NCI-H2029 (cell line): ENCODE data around the gene EYS.
"Not testable (repeated sequence)": the region's sequence is repeated elsewhere in the genome, so short reads cannot be mapped to it uniquely, and the experiment has no call there.

Experiments
- DNase-seq: peaks from one replicate; lab custom pipeline; 2025; lab: John Stamatoyannopoulos, UW

The EYS gene

GRCh38 chr6:63792736-63793464, 1914.1 kb downstream of the EYS start:
- DNase-seq, result no peak

GRCh38 chr6:63790334-63790733, 1916.7 kb downstream of the EYS start:
- DNase-seq, result no peak

DNA sequence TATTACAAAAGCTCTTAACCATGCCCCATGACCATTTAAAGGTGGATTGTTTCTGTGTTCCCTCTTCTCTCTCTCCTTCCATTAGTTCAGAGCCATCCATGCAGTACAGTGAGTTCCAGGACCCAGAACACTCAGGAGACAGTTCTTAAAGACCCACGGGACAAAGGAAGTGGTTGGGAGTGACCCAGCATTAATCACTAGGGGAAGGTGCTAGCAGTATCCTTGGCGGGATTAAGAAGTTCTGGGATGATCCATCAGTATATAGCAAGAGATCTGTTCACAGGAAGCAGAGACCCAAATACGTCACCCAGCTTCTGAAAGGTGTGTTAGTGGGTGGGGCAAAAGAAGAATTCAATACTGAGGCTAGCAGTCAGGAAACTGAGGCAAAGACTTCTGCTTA, 1917.3 kb downstream of the EYS start:
- no peak for DNase-seq

DNA sequence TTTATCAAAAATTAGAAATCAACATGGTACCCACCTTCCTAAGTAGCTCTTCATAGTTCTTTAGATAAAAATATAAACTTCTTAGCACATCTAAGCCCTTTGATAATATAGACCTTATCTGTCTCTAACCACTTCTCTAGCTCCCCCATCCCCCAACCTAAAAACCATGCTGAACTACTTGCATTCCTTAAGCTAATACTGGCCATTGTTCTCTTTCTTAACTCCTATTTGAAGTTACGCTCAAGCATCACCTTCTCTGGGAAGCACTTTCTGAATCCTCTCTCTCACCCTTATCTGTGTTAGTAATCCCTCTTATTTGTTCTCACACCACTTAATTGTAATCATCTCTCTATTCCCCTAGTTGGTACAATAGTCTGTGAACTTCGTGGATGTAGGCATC, 1918.5 kb downstream of the EYS start:
- DNase-seq, result no peak

- no peak for DNase-seq
Measured at GRCh38 chr6:63787021-63787420, 1920.0 kb downstream of the EYS start.

- DNase-seq, result no peak
Measured at GRCh38 chr6:63785006-63785405, 1922.0 kb downstream of the EYS start.

DNA sequence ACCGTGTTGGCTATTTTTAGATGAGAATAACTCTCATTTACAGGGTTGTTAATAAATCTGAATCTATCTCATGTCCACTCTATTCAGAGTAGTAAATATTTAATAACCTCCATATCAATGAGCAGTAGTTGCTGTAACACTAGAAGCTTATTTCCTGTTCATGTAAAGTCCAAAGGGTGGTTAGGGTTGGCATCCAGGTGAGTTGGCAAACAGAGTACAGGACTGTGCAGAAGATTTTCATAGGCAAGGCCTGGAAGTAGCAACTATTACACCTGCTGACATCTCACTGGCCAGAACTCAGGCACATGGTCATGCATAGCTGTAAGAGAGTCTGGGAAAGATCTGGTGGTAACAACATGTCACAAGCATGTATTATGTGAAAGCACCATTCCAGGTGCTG, 1923.9 kb downstream of the EYS start:
- DNase-seq, result no peak

DNA sequence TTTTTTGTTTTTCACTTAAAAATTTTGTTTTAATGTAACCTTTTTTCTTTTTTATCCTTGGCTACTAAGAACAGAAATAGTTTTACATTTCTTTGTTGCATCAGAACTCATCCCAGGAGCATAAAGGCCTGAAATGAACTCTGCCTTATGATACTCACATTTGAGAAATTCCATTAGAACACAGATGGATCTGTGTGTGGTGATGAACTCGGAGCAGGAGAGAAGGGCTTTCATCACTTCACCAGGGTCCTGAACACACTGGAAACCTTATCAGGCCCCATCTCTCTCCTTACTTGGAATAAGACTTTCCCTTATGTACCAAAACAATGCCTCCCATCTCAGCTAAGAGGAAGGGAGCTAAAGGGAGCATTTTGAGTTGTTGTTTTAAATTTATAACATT, 1932.1 kb downstream of the EYS start:
- no peak for DNase-seq

- DNase-seq, result no peak
Measured at GRCh38 chr6:63773200-63773599, 1933.8 kb downstream of the EYS start.

DNA sequence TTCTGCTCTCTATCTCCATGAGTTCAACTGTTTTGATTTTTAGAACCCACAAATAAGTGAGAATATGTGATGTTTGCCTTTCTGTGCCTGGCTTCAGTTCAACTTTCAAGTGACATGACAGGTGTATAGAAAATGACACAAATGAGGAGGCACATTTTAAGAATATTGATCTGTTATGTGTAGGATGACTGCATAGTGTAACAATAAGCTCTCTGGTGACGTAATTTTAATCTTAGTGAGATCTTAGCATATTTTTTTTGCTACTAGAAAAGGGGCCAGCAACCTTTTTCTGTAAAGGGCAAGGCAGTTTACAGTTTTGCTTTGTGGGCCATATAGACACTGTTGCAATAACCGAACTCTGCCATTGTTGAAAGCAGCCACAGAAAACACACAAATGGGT, 1941.2 kb downstream of the EYS start:
- DNase-seq, result no peak

DNA sequence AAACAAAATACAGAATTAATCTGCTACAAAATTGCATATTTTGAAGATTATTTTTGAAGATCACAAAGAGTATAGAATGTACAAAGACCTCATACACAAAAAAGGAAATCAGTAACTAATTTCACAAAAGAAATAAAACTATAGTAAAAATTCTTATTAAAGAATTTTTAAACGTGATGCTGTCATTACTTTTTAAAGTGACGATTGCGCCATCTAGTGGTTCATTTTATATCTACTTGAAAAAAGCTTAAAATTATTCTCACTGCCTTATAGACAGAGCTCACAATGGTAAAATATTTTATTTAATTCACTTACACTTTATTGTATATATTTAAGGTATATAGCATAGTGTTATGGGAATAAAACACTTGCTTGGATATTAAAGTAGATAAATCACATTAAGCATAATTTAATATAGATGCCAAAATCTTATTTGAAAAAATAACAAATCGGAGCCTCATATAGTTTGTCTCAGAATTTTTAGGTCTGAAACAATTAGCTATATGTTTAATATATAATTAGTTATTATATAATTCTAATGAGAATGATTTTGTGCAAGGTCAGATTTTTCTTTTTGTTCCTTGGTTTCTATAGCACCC, 1942.6 kb downstream of the EYS start:
- peak; percentile 11 for DNase-seq

GRCh38 chr6:63760199-63760598, 1946.8 kb downstream of the EYS start:
- no peak for DNase-seq

DNA sequence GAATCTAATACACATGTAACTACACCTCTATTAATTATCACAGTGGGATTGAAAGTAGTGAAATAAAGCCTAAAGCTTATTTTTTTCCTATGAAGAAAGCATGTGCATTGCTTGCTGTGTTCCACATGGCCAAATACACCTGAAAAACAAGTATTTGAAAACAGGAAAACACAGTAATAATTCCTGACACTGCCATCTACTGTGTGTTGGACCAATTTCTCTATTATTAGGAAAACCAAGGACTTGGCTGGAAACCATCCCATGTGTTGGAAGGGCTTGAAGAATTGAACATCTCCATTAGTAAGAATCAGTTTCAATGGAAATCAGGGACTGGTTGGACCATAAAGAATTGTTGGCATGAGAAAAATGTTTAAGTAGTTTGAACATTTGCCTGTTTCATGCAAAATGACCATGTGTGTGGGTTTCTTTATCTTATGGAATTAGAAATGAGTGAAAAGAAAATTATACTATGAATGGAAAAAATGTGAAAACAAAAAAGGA, 1947.4 kb downstream of the EYS start:
- no peak for DNase-seq

GRCh38 chr6:63757826-63758225, 1949.2 kb downstream of the EYS start:
- DNase-seq, result no peak

- DNase-seq, result not testable (repeated sequence)
Measured at GRCh38 chr6:63757275-63757674, 1949.8 kb downstream of the EYS start.

GRCh38 chr6:63750400-63750799, 1956.6 kb downstream of the EYS start:
- DNase-seq, result no peak

- DNase-seq, result no peak
Measured at GRCh38 chr6:63745784-63746183, 1961.2 kb downstream of the EYS start.

GRCh38 chr6:63744810-63745209, 1962.2 kb downstream of the EYS start:
- no peak for DNase-seq

GRCh38 chr6:63743691-63744090, 1963.3 kb downstream of the EYS start:
- no peak for DNase-seq

- DNase-seq, result no peak
Measured at GRCh38 chr6:63742060-63742459, 1965.0 kb downstream of the EYS start.

GRCh38 chr6:63740709-63741108, 1966.3 kb downstream of the EYS start:
- DNase-seq, result no peak

DNA sequence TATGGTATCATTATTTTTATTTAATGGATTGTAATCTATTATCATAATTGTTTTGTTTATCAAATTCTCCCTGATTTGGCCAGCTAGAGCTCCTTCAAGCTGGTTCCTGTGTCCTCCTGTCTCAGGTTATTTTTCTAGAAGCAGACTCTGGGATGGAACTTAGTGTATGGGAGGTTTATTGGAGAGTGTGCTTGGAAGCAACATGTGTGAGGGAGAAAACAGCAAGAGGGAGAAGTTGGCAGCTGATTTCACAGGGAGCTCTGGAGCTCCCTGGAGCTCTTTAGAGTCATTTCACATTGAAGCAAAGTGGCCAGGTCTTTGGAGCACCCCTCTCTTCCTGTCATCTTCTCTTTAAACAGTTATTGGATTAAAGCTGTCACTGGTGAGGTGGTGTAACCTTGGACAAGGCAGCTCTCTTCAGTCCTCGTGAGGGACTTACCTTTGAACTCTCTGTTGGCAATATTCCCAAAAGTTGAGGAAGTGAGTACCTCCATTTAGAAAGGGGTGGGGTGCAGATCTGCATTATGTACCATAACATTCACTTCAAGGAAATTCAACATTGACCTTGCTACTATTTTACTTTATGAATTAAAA, 1967.8 kb downstream of the EYS start:
- no peak for DNase-seq

DNA sequence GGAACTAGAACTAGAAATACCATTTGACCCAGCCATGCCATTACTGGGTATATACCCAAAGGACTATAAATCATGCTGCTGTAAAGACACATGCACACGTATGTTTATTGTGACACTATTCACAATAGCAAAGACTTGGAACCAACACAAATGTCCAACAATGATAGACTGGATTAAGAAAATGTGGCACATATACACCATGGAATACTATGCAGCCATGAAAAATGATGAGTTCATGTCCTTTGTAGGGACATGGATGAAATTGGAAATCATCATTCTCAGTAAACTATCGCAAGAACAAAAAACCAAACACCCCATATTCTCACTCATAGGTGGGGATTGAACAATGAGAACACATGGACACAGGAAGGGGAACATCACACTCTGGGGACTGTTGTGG, 1968.8 kb downstream of the EYS start:
- not testable (repeated sequence) for DNase-seq
